Rectal smooth muscle tissue (tissue), 1 donor: ENCODE data around the gene ACAP3.

Experiments used
- H3K27ac ChIP-seq: one replicate; pipeline ENCODE4 v1.7.0; 2013; ENCODE audit warnings: low read depth, low read length, inconsistent platforms
- H3K27me3 ChIP-seq: one replicate; pipeline ENCODE4 v1.7.0; 2013; ENCODE audit warnings: low read length; ENCODE audit not compliant: control insufficient read depth, insufficient read depth
- H3K36me3 ChIP-seq: one replicate; pipeline ENCODE4 v1.7.0; 2013; ENCODE audit warnings: low read length; ENCODE audit not compliant: control insufficient read depth, insufficient read depth
- H3K4me1 ChIP-seq: one replicate; pipeline ENCODE4 v1.7.0; 2013; ENCODE audit warnings: low read length; ENCODE audit not compliant: control insufficient read depth, insufficient read depth
- H3K4me3 ChIP-seq: one replicate; pipeline ENCODE4 v1.7.0; 2013; ENCODE audit warnings: low read length
- H3K9ac ChIP-seq: one replicate; pipeline ENCODE4 v1.7.0; 2013; ENCODE audit warnings: low read length

The ACAP3 gene

DNA sequence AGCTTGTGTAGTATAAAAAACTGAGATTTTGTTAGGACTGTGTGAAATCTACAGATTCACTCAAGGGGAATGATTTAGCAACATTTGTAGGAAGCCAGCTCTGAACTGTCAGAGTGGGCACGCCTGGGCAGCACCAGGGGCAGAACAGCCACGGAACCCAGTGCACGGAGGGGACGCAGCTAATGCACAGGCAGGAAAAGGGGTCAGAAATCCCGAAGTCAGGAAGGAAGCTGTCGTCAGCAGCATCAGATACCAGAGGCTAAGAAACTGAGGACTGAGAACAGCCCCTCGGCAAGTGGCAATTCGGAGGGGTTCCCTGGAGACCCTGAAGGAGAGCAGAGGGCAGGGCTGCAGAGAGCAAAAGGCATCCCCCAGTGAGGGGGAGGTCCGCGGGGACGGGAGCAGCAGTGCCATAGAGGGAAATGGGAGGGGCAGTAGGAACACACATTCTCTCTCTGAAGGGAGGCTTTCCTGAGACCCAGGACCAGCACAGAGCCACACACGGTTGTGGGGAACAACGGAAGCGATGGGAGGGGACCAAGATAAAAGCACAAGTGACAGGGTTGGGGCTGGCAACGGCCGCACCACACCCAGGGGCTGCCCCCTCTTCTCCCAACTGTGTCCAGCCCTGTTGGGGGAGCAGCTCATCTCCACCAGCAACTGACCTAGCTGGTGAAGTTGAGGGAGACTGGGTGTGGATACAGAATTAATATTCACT lies 46.7 kb downstream of the ACAP3 start:
- H3K27me3 ChIP-seq = no peaks in the 10 kb centered on the region
- no peak overlapping the region for H3K4me3 ChIP-seq
- peaks cover 36% of the 10 kb centered on the region for H3K36me3 ChIP-seq
- no peaks in the 10 kb centered on the region for H3K4me1 ChIP-seq
- H3K9ac ChIP-seq = no peak overlapping the region
- H3K27ac ChIP-seq = no peak overlapping the region

DNA sequence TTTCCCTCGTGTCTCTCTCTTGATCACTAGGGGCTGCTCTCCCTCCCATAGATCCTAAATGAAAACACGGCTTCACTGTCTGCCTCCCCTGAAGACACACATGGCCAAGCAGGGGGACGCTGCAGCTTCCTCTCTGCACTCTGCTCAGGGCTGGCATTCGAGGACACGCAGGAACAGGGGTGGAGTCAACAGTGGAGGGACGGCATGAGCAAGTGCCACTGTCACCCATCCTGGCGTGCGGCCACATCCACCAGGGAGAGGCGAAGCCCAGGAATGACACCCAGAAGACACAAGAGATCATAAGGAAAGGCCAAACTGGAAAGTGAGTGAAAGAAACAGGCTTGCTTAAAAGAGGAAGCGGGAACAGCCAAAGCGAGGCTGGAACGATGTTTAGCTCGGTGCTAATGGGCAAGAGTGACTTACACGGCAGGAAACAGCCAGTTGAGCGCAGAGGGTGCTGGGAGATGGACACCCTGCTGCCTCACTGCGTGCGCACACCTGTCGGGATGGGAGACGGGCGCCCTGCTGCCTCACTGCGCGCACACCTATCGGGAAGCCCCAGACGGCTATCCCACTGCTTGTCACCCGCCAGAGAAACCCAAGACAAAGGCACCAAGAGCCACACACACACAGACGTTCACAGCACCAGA lies 47.7 kb downstream of the ACAP3 start:
- peaks cover 41% of the 10 kb centered on the region for H3K36me3 ChIP-seq
- no peak overlapping the region for H3K4me3 ChIP-seq
- H3K9ac ChIP-seq = no peak overlapping the region
- no peaks in the 10 kb centered on the region for H3K27me3 ChIP-seq
- H3K27ac ChIP-seq = no peak overlapping the region
- no peaks in the 10 kb centered on the region for H3K4me1 ChIP-seq

DNA sequence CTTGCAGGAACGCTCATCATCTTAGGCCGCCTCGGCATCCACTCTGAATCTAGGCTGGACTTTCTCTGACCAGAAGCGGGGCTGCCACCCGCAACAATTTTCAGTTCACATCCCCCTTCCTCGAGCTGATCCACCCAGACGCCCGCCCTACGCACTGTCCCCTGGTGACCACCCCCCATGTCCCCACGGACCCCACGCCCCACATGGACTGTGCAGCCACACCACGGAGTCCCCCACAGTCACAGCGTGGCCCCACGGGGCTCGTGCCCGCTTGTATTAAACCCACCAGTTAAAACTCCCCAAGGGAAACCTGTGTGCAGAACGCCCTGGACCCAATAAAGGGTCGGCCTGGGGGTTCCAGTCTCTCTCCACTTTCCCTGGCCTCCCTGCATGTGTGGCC lies 48.2 kb downstream of the ACAP3 start:
- Histone ChIP-seq H3K4me3 (no peak overlapping the region), H3K36me3 (peaks cover 46% of the 10 kb centered on the region), H3K27ac (no peak overlapping the region), H3K4me1 (no peaks in the 10 kb centered on the region), H3K9ac (no peak overlapping the region), H3K27me3 (no peaks in the 10 kb centered on the region)

DNA sequence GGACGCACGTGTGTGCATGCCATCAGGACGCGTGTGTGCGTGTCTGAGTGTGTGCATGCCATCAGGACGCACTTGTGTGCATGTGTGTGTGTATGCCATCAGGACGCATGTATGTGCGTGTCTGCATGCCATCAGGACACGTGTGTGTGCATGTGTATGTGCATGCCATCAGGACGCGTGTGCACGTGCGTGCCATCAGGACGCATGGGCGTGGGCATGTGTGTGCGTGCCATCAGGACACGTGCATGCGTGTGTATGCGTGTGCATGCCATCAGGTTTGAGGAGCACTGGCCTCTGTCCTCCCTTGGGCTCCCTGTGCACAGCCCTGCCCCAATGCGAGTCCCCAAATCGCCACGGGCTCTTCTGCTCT lies 48.6 kb downstream of the ACAP3 start:
- no peaks in the 10 kb centered on the region for H3K27me3 ChIP-seq
- H3K9ac ChIP-seq = no peak overlapping the region
- H3K4me3 ChIP-seq = no peak overlapping the region
- H3K27ac ChIP-seq = no peak overlapping the region
- peaks cover 44% of the 10 kb centered on the region for H3K36me3 ChIP-seq
- H3K4me1 ChIP-seq = no peaks in the 10 kb centered on the region

GRCh38 chr1:1256956-1257871 lies 50.5 kb downstream of the ACAP3 start:
- peaks cover 41% of the 10 kb centered on the region for H3K36me3 ChIP-seq
- no peaks in the 10 kb centered on the region for H3K4me1 ChIP-seq
- H3K27me3 ChIP-seq = no peaks in the 10 kb centered on the region
- no peak overlapping the region for H3K4me3 ChIP-seq
- no peak overlapping the region for H3K27ac ChIP-seq
- H3K9ac ChIP-seq = no peak overlapping the region

- peaks cover 32% of the 10 kb centered on the region for H3K36me3 ChIP-seq
- no peak overlapping the region for H3K27ac ChIP-seq
- H3K9ac ChIP-seq = no peak overlapping the region
- no peak overlapping the region for H3K4me3 ChIP-seq
- H3K4me1 ChIP-seq = no peaks in the 10 kb centered on the region
- no peaks in the 10 kb centered on the region for H3K27me3 ChIP-seq
Observed at GRCh38 chr1:1255611-1256010, 52.1 kb downstream of the ACAP3 start.

GRCh38 chr1:1255078-1255477 lies 52.7 kb downstream of the ACAP3 start:
- Histone ChIP-seq H3K36me3 (peaks cover 29% of the 10 kb centered on the region), H3K4me3 (no peak overlapping the region), H3K9ac (no peak overlapping the region), H3K27me3 (no peaks in the 10 kb centered on the region), H3K4me1 (no peaks in the 10 kb centered on the region), H3K27ac (no peak overlapping the region)

DNA sequence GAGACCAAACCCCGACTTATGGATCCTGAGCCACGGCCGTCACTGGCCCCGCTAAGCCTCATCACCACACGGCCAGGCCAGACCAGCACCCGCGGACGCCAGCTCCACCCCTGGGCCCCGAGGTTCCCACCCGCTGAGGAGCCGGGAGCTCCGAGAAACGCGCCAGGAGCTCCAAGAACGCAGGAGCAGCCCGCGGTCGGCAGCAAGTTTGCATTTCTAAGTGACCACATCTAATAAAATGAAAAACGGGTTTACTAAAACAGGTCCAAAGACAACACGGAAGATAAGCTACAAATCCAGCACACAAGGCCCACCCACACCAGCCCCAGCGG lies 53.1 kb downstream of the ACAP3 start:
- peaks cover 25% of the 10 kb centered on the region for H3K36me3 ChIP-seq
- H3K4me3 ChIP-seq = no peak overlapping the region
- no peak overlapping the region for H3K9ac ChIP-seq
- H3K4me1 ChIP-seq = no peaks in the 10 kb centered on the region
- no peaks in the 10 kb centered on the region for H3K27me3 ChIP-seq
- H3K27ac ChIP-seq = no peak overlapping the region

DNA sequence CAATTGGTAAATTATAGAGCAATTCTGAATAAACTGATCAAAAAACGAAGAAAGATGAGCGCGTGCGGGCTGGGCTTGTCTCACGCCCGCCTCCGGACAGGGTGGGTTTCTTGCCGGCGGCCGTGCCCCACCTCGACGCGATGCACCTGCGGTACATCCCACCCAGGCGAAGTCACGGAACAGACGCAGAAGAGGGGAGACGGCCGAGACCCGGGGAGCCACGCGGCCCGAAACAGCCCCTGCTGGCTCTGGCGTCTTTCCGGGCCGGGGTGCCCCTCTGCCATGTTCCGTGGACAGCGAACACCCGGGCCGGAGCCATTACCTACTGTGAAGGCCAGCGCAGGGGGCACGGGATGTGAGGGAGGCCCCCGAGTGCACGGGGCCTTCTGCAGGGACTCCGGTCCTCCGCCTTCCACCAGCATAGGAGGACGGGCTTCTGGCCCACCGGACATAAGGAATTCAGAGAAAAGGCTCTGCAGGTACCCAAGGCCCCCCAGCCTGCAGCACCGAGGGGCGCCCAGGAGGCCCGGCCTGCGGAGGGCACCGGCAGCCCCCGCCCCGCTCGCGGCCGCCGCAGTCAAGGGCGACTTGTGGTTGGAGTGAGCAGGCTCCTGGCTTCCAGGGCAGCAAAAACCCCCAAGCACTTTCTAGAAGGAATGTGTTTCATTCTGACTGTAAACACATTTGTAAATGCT lies 53.6 kb downstream of the ACAP3 start:
- Histone ChIP-seq H3K4me1 (no peaks in the 10 kb centered on the region), H3K9ac (no peak overlapping the region), H3K4me3 (no peak overlapping the region), H3K27me3 (no peaks in the 10 kb centered on the region), H3K36me3 (peaks cover 22% of the 10 kb centered on the region), H3K27ac (no peak overlapping the region)

DNA sequence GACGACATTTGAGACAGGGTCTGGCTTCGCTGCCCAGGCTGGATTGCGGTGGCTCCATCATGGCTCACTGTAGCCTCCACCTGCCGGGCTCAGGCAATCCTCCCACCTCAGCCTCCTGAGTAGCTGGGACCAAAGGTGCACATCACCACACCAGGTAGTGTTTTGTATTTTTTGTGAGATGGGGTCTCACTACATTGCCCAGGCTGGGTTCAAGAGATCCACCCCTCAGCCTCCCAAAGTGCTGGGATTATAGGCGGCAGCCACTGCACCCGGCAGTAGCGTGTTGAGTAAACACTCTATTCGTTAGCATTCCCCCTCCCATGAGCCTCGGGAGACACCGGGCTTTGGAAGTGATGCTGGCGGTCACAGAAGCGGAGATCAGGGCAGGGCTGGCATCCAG lies 54.4 kb downstream of the ACAP3 start:
- no peaks in the 10 kb centered on the region for H3K4me1 ChIP-seq
- no peak overlapping the region for H3K4me3 ChIP-seq
- no peak overlapping the region for H3K9ac ChIP-seq
- no peaks in the 10 kb centered on the region for H3K27me3 ChIP-seq
- H3K36me3 ChIP-seq = peaks cover 19% of the 10 kb centered on the region
- H3K27ac ChIP-seq = no peak overlapping the region

- H3K27ac ChIP-seq = no peak overlapping the region
- H3K4me3 ChIP-seq = no peak overlapping the region
Observed at GRCh38 chr1:1250786-1251284, 56.9 kb downstream of the ACAP3 start.

More at GRCh38 chr1:1250786-1251284, 56.9 kb downstream of the ACAP3 start:
- Histone ChIP-seq H3K9ac (no peak overlapping the region), H3K36me3 (peaks cover 15% of the 10 kb centered on the region), H3K4me1 (no peaks in the 10 kb centered on the region), H3K27me3 (peaks cover 10% of the 10 kb centered on the region)
